Heart left ventricle (tissue), 13 donors: ENCODE results near the gene LTK.

ENCODE experiments used
- CTCF ChIP-seq, 12 donors: fragments of 200-600 bp; sonication (generic) in 4 of 12; IDR thresholded peaks; one replicate each; pipeline versions ENCODE4 v1.5.0 to v1.8.0; 2018 to 2022; ENCODE audit warnings: antibody characterized with exemption in 12 of 12, mild to moderate bottlenecking in 5 of 12
- POLR2A ChIP-seq, 2 donors: fragments of 450-650 bp; IDR thresholded peaks; one replicate each; pipeline ENCODE4 v1.6.1; 2017; ENCODE audit warnings: antibody characterized with exemption in 2 of 2, mild to moderate bottlenecking in 2 of 2, moderate library complexity in 2 of 2
- donor health status: ischemic (EF 13 %, LVEDD 7.1; RV severe dilation, severe dysfunction).
- donor health status: DM: no; HTN: yes; CAD: no.
- donor health status: DM: no; HTN: no; CAD: no.
- donor health status: ischemic (EF 25% LVEDD 6.9; RV normal size, moderate dysfunction).
- donor health status: ischemic (EF 25% LVEDD 5.7; RV mildly dilated, moderate dysfunction).
- donor health status: ischemic (EF 35%, LVEDD 5.7; RV mildly dilated, moderate dysfunction).
- donor health status: nonischemic (EF 11% LVEDD 7.7; RV severe dilation, severe dysfunction).
- donor health status: DM: yes; HTN: yes; CAD: no.
- donor health status: PGD.
- donor health status: ischemic (EF 29% LVEDD 5.4; RV normal size, mild dysfunction).
- donor health status: nonischemic (EF 23%, LVEDD 6.1; RV moderate dilation, normal function).

- no peak for TF ChIP-seq POLR2A (IDR thresholded peaks at IDR 0.05)
- no peak for TF ChIP-seq CTCF (IDR thresholded peaks at IDR 0.05)
Observed at GRCh38 chr15:41491889-41492288, 21.7 kb downstream of the LTK start.
